HG03175 (cell line): ENCODE results near the gene EXOSC1.
"Not testable (repeated sequence)": the region's sequence is repeated elsewhere in the genome, so short reads cannot be mapped to it uniquely, and the experiment has no call there.

Experiments used
- ATAC-seq: cut with Tn5 transposase; IDR thresholded peaks from one replicate; pipeline ENCODE4 v1.9.1; 2021; ENCODE audit warnings: mild to moderate bottlenecking, moderate library complexity; ENCODE audit not compliant: unreplicated experiment

EXOSC1 gene

GRCh38 chr10:97445722-97446639, at the start of gene EXOSC1, which contains the start of gene ZDHHC16:
Gene EXOSC1, minus strand, starts transcription at chr10:97446006. Its CDS starts 21 bp downstream, at chr10:97445985.
Gene ZDHHC16, plus strand, starts transcription at chr10:97446175. Its CDS starts 5,501 bp downstream, at chr10:97451676.
- ATAC-seq: peak; percentile 98

GRCh38 chr10:97494863-97495506, 49.2 kb upstream of the EXOSC1 start:
- no peak for ATAC-seq

- ATAC-seq: no peak
These were observed 48.3 kb upstream of the EXOSC1 start for GRCh38 chr10:97494151-97494550.

- ATAC-seq: no peak
These were observed 44.8 kb upstream of the EXOSC1 start for GRCh38 chr10:97490592-97490991.

GRCh38 chr10:97485647-97486281, 40.0 kb upstream of the EXOSC1 start:
- ATAC-seq: no peak

- no peak for ATAC-seq
These were observed 38.1 kb upstream of the EXOSC1 start for GRCh38 chr10:97483921-97484320.

- no peak for ATAC-seq
These were observed 37.7 kb upstream of the EXOSC1 start for GRCh38 chr10:97483506-97483905.

- ATAC-seq: no peak
These were observed 36.6 kb upstream of the EXOSC1 start for GRCh38 chr10:97482381-97482780.

GRCh38 chr10:97481071-97481470, 35.3 kb upstream of the EXOSC1 start:
- no peak for ATAC-seq

- ATAC-seq: no peak
These were observed 34.1 kb upstream of the EXOSC1 start for GRCh38 chr10:97479939-97480338.

GRCh38 chr10:97479410-97479809, 33.6 kb upstream of the EXOSC1 start:
- ATAC-seq: not testable (repeated sequence)

GRCh38 chr10:97475936-97476594, 30.3 kb upstream of the EXOSC1 start:
- ATAC-seq: no peak

GRCh38 chr10:97474918-97475317, 29.1 kb upstream of the EXOSC1 start:
- no peak for ATAC-seq

GRCh38 chr10:97468781-97469180, 23.0 kb upstream of the EXOSC1 start:
- ATAC-seq: not testable (repeated sequence)

- no peak for ATAC-seq
These were observed 22.4 kb upstream of the EXOSC1 start for GRCh38 chr10:97468162-97468561.

- no peak for ATAC-seq
These were observed 20.9 kb upstream of the EXOSC1 start for GRCh38 chr10:97466755-97467154.

- no peak for ATAC-seq
These were observed 20.2 kb upstream of the EXOSC1 start for GRCh38 chr10:97465982-97466381.

- ATAC-seq: no peak
These were observed 18.4 kb upstream of the EXOSC1 start for GRCh38 chr10:97464226-97464625.

- no peak for ATAC-seq
These were observed 17.7 kb upstream of the EXOSC1 start for GRCh38 chr10:97463363-97464132.

- ATAC-seq: no peak
These were observed 16.5 kb upstream of the EXOSC1 start for GRCh38 chr10:97462309-97462708.
